Measurements from ENCODE around the gene HSPA6.
"Not testable (repeated sequence)": the region's sequence is repeated elsewhere in the genome, so short reads cannot be mapped to it uniquely, and the experiment has no call there.

DNA sequence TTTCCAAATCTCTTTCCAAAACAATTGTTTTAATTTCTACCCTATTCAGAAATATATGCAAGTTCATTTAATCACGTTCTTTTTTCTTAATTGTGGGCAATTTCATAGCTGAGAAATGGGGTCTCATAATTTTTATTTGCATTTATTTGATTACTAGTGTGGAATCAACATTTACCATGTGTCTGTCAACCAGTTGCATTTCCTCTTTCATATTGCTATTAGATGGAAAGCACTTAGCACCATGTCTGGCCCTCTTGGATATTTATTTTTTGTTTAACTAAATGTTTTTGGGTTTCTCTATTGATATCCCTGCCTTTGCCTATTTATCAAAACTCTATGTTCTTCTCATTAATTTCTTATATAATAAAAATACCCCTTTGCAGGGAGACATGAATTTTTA, 39.2 kb downstream of the HSPA6 start:
- TF ChIP-seq, protein P1, sequence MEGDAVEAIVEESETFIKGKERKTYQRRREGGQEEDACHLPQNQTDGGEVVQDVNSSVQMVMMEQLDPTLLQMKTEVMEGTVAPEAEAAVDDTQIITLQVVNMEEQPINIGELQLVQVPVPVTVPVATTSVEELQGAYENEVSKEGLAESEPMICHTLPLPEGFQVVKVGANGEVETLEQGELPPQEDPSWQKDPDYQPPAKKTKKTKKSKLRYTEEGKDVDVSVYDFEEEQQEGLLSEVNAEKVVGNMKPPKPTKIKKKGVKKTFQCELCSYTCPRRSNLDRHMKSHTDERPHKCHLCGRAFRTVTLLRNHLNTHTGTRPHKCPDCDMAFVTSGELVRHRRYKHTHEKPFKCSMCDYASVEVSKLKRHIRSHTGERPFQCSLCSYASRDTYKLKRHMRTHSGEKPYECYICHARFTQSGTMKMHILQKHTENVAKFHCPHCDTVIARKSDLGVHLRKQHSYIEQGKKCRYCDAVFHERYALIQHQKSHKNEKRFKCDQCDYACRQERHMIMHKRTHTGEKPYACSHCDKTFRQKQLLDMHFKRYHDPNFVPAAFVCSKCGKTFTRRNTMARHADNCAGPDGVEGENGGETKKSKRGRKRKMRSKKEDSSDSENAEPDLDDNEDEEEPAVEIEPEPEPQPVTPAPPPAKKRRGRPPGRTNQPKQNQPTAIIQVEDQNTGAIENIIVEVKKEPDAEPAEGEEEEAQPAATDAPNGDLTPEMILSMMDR (IDR thresholded peaks at IDR 0.05; ENCODE audit: poor library complexity): not testable (repeated sequence)
- not testable (repeated sequence) for TF ChIP-seq EZH2phosphoT487 (IDR thresholded peaks at IDR 0.05; ENCODE audit: low read depth, severe bottlenecking, unreplicated experiment); EZH2 (IDR thresholded peaks at IDR 0.05; ENCODE audit: borderline replicate concordance)
